Measurements from ENCODE around the gene EPAS1.

Gene EPAS1

DNA sequence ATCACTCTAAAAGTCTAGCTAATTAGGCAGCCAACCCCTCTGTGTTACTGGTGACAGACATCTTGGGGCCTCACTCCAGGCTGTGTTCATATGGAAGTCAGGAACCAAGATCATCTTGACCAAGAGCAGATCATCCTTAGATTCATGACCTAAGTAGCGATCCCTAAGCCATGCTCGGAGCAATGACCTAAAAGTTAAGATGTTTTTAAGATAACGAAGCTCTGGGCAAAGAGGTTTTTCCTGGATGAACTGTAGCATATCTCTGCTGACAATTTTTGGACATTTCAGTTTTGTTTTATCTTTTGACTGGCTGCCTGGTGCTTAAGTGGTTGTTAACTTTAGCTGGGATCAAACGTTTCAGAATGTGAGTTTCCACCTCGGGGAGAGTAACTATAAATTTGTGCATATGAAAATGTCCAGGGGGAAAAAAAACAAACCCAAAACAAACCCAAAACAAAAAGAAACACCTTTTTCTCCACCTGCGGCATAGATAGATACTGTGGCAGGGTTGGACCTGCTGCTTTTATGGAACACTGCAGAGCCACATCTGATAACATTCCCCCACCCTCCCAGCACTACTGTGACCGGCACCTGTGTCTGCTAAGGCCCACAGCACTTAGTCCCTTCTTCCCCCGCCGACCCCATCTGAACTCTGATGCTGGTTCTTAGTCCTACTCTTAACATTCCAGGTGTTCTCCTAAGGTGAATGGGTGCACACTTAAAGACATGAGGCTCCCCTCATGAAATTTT, 45.5 kb downstream of the EPAS1 start:
- no peak for DNase-seq

DNA sequence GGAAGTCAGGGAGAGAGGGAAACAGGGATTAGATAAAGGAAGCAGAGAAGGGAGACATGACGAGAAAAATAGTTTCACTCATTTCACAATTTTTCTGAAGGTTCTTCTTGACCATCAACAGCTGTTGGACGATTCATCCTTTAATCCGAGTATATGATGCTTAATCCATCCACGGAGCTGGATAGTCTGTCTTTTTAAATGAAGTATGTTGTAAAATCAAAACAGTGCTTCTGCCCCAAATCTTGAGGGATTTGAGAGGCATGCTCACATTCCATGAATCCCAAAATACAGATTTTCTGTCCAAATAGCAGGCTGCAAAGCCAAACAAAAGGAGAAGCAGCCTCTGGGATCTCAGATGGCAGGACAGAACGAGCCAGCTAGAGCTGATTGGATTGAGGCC, 47.5 kb downstream of the EPAS1 start:
- DNase-seq, result no peak

DNA sequence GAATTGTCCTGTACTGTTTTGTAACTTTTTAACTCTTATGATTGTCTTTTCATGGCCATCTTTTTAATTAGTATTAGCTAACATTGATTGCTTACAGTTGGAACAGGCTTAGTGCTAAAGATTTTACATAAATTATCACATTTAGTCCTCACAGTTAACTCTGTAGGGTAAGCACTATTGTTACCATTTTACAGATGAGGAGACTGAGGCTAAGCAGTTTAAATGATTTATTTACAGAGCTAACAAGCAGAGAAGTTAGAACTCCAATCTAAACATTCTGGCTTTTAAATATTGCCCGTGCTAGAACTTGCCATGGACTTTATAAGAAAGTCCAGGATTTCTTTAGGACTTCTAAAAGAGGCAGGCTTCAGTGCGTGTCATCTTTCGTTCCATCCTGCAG, 48.6 kb downstream of the EPAS1 start:
- DNase-seq, result no peak

DNA sequence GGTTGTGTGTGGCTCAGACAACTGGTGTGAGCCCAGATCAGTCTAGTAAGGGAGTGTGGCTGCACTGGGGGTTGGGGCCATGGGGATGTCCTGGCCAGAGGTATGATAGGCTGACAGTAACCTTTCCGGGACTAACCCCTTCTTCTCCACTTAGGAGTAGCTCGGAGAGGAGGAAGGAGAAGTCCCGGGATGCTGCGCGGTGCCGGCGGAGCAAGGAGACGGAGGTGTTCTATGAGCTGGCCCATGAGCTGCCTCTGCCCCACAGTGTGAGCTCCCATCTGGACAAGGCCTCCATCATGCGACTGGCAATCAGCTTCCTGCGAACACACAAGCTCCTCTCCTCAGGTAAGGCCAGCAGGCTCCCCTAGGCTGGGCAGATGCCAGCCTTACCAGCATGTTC, 49.5 kb downstream of the EPAS1 start:
- DNase-seq, result no peak

DNA sequence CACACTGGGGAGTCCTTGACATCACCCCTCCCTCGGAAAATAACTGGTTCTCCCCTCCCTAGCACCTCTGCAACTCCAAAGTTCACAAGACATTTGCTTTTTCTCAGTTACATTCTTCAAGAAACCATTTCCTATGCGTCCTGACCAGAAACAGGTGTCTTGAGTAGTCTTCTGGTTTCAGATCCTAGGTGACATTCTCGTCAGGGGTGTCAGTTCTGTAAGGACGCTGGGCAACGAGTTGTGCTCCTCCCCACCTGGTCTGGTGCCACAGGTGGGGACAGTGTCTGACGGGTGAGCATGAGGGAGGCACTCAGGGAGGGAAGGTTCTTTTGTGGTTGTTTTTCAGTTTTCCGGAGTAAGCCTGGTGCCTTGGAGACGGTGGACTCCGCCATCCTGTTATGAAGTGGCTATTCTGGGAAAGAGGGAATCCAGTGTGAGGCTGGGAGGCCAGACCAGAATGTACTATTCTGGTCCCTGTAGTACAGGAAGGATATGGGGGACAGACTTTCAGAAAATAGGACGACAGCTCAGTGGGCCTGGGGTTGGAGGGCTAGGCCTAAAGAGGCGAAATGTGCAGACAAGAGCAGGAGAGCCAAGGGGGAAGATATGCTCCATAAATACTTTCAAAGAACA, 50.6 kb downstream of the EPAS1 start:
- DNase-seq, result no peak

DNA sequence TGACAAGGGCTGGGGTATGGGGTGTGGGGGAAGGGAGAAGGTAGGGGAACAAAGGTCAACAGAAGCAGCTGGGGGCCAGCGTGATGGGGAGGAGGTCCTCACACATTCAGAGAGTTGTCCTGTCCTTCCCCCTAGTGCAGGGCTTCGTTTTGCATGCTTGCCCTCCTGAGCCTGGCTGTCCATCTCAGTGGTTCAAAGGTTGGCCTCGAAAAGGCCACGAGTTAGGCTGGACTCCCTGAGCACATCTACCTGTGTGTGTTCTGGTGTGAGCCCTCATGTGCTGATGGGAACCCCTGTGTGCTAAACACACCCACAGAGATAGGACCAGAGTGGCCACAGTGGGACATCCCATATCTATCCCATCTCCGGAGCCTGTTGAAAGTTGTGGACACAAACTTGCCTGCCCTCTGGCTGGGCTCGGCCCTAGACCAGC, 51.9 kb downstream of the EPAS1 start:
- DNase-seq, result no peak

DNA sequence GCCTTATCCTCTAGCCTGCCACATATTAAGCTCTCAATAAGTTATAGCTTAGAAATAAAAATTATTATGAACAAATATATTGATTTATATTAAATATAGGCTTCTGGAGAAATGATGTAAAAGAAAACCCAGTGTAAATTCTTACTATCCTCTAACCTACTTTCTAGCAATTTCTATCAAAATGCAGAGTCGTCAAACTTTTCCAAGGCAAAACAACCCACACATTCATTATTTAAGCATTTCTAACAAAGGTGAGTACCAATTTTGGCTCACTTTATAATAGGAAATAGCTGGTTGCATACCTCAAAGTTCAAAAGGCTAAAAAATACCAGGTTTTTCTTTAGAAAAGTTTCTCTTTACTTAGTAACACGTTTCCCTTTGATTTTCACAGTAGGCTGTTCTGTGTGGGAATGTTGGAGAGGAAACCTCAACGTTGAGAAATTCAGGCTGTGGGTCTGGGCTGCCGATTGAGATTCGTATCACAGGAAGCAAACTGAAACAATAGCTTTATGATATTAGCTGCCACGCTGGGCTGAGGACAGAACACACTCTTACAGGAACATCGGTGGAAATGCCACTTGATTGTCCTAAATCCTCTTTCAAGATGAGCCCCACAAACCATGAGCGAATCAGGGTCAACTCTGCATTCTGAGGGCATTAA, 53.0 kb downstream of the EPAS1 start:
- DNase-seq, result no peak

DNA sequence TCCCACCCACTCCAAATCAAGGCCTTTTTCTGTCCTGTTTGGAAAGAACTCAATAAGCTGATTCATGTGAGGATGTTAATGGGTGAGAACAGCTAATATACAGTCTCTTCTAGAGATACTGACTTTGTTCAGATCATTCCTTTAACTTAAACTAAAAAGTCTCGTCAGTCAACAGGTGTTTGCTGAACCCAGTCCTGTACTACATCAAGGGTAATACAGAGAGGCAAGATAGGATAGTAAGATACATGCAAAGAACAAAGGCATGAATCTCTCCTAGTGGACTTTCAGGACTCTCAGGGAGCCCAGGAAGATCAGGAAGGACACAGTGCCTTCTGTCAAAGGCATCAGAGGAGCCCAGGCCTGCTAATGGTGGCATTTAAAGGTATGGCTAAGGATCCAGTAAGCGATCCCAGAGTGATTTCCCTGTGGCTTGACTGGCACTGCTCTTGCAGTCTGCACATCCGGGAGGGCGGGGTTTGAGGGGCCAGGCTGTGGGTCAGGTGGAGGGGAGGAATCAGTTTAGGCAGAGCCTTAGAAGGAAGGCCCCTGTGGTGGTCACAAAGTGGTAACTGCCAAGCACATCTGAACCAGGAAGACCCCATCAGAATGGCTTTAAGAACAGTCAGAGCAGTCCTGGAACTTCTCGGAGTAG, 54.0 kb downstream of the EPAS1 start:
- DNase-seq, result peak in 1 of 5 donors; percentile 54

DNA sequence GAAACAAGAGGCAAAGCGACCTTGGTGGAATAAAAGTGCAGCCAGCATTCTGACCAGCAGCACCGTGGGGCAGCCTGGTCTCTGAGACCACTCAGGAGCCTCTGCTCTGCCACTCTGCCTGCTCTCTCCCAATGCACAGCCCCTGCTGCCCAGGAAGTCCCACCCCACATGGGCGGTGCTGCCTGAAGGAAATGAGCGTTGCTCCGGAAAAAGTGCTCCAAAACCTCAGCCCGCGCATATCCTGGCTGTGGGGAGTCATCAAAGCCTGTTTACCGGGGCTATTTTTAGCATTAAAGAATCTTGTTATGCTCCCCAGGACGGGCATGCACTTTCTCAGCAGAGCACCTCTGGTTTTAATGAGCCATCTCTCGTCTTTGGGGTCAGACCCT, 54.5 kb downstream of the EPAS1 start:
- DNase-seq, result peak; percentile 17 to 89 (median 39)

- no peak for DNase-seq
Observed at GRCh38 chr2:46352621-46353020, 55.4 kb downstream of the EPAS1 start.

DNA sequence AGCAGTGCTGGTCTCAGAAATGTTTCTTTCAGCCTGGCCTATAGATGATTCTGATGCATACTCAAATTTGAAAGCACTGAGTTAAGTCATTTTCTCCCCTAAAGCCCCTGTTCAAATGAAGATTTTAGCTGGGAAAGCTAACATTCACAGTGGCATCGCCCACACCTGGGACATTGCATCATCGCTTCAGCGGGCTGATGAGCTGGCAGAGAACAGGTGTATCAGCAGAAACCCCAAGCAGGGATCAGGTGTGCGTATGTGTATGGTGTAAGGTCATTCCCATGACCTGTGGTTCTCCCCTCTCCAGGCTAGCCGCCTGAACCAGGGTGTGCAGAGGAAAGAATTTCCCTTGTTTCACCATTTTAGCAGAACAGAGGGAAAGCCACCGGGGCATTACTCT, 56.3 kb downstream of the EPAS1 start:
- no peak for DNase-seq

DNA sequence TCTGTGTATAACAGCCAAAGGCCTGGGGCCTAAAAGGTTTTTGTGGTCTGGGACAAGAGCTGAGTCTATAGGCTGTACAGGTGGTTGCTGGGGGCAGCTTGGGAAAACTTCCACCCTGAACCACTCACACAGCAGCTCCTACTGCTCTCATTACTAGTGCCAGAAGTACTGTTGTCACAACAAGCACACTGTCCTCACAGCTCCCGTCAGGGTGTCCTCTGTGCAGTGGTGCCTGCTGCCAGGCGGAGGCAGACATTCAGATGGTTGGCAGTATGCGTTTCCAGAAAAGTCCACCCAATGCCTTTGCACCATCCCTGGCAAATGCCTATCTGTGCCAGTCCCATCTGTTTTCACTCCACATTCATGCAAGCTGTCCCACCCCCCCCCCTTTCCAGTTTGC, 58.5 kb downstream of the EPAS1 start:
- no peak for DNase-seq

GRCh38 chr2:46356991-46357390, 59.8 kb downstream of the EPAS1 start:
- no peak for DNase-seq

- no peak for DNase-seq
Observed at GRCh38 chr2:46358713-46359112, 61.5 kb downstream of the EPAS1 start.

DNA sequence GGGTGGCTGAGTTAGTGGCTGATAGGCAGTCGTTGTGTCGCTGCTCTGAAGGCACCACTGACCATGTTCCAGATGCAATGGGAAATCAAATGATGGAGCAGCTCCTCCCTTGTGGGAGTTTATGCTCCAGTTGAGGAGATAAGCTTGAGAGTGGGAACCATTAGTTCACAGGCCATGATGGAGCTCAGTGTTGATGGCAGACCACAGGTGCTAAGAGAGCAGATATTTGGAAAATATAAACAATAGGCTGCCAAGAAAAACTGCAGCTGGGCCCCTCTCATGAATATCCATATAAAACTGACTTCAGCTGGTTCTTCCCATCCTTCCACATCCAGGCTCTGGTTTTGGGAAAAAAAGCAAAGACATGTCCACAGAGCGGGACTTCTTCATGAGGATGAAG, 63.1 kb downstream of the EPAS1 start:
- DNase-seq, result no peak

- no peak for DNase-seq
Observed at GRCh38 chr2:46361920-46362666, 64.9 kb downstream of the EPAS1 start.

DNA sequence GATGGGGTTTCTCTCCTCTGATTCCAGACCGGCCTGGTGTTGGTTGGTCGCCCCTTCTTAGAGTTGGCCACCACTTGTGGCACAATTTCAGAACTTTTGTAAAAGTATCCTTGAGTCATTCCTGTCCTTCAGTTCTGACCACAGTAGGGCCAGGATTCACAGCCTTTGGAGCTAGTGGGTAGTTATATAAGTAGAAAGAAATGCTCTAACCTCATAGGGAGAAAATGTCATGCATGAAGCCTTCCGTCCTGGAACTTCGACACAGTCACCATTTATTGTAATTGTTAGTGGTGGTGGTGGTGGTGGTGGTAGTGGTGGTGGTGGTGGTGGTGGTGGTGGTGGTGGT, 65.4 kb downstream of the EPAS1 start:
- peak in 1 of 5 donors; percentile 17 for DNase-seq

DNA sequence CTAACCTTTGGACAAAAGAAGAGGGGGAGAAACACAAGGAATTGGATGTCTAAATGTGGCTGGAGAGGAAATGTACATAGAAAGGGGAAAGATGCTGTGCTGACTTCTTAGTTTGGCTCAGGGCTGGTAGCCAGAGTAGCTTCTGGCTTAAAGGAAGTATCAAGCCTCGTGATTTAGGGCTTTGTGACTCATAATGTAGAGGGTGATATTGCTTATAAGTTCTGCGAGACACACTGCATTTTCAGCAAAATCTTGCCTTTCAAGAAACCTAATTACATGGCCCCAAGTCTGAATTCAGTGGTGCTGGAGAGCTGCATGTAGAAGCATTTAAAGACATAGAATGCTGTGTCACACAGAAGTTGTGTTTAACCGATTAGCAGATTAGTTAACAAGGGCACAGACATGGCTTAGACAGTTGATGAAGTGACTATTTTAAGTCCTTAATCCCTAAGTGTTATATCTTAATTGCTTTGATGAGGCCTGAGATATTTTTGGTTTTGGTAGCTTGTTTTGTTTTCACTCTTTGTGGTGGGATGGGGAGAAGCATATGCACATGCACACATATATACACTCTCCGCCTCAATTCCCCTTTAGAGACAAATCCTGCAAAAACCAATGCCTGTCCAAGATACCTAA, 66.4 kb downstream of the EPAS1 start:
- DNase-seq, result peak in 1 of 5 donors; percentile 74

DNA sequence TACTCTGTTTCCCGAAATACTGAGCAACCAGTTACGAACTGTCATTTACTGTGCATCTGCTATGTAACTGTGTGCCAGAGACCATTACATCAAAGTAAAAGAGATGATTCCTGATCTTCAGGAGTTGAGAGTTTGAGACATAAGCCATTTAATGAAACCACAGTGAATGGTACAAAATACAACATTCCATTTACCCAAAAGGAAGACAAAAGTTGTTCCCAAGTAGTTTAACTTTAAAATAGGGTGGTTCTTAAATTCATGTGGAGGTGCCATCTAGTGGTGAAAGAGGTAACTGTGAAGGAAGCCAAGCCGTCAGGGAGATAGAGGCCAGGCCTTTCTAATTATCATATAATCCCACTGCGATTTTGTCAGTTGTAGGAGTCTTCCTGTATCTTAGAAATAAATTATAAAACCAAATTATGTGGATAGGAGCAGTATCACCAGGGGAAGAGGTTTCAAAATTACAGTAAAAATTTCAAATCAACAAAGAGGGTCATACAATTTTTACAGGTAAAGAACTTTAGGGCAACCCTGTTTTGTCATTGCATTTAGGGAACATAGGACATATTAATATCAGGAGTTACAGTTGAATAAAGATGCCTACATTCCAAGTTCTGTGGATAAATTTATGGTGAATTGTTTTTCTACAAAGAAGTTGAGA, 67.7 kb downstream of the EPAS1 start:
- DNase-seq, result peak in 2 of 5 donors; percentile 25 to 54

DNA sequence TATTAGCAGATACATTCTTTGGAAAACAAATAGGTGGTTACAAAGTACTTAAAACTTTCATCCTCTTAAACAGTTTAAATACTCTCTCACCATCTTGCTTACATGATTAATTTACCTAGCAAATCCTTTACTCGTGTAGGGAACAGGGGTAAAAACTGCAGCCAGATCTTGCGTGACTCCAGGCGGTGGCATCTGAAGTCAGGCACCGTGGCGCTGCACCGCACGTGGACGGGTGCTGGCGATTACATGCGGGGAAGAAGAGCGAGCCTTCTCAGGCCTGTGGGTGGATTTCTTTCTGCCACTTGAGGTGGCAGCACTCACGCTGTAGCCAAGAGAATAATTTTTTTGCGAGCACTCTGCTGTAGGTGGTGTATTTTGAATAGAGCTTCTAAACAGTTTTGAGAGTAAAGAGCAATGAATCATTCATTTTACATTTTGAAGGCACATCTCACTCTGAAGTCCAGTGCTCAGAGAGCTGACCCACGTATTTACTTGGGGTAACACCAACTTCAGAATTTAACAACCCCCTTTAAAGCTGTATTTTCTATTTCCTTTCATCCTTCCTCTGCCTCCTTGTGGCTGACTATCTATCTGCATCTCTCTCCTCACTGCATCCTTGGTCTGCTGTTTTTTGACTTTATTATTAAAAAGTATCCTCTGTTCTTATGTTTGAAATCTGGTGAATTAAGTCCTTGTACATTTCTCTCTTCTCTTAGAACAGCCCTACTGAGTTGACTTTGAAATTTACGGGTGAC, 68.9 kb downstream of the EPAS1 start:
- DNase-seq, result no peak

DNA sequence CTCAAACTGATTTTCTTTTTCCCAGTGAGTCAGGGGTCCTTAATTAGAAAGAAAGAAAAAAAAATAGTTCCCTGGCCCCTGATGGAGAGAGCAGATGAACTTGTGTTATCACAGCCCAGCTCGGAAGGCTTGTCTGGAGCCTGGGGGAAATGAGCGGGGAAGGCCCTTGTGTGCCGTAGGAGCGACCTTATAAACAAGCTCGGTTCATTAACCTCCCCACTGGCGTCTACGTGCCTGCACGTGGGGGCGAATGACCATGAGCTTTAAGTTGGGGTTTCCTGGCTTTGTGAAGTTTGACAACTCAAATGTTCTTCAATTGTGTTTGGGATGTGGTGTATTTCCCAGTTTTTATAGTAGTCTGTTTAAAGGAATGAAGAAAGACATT, 69.5 kb downstream of the EPAS1 start:
- DNase-seq, result no peak

Data from T-helper 1 cell (primary cell).